H1 (cell line): ENCODE results near the gene LGI4. TPM values are rescaled to one million over a fixed set of nuclear protein-coding genes. Genes with fewer than 3 reads are reported as not detected.

ENCODE experiments used
- CTCF ChIA-PET: fragments of 300-600 bp; sonication (Branson Sonifier 250); formaldehyde crosslinking; loops from one replicate; lab custom pipeline; 2021; ENCODE audit not compliant: partially characterized antibody; lab: Charles Lee
- POLR2A ChIA-PET: fragments of 300-600 bp; sonication (Branson Sonifier 250); formaldehyde crosslinking; loops from one replicate; lab custom pipeline; 2021; ENCODE audit warnings: inconsistent platforms; ENCODE audit not compliant: partially characterized antibody; lab: Charles Lee
- DNase-seq, 2 experiments: peaks; one replicate each; pipeline versions ENCODE4 v3.0.0 to v3.0.0-alpha.2; 2010 to 2022; ENCODE audit warnings: low spot score in 2 of 2, low read depth in 1 of 2, mixed read lengths in 1 of 2
- FAIRE-seq: peaks from 2 replicates; lab custom pipeline; 2011; peaks lifted over from hg19 to GRCh38; lab: Jason Lieb, UNC
- H2AFZ ChIP-seq: 2 replicates; pipeline ENCODE4 v1.8.1; 2012; ENCODE audit warnings: low read length, inconsistent platforms
- H2AK5ac ChIP-seq: 2 replicates; pipeline ENCODE4 v1.6.1; 2013; ENCODE audit warnings: low read depth, low read length
- H2BK120ac ChIP-seq: replicated peaks from 2 replicates; pipeline ENCODE3; 2013; ENCODE audit warnings: low read depth, low read length, inconsistent platforms
- H2BK12ac ChIP-seq: 2 replicates; pipeline ENCODE4 v1.6.1; 2013; ENCODE audit warnings: low read depth, low read length
- H2BK15ac ChIP-seq: 2 replicates; pipeline ENCODE4 v1.6.1; 2013; ENCODE audit warnings: low read length
- H2BK20ac ChIP-seq: 2 replicates; pipeline ENCODE4 v1.6.1; 2013; ENCODE audit warnings: low read length
- H2BK5ac ChIP-seq: 2 replicates; pipeline ENCODE4 v1.6.1; 2013; ENCODE audit warnings: low read depth, low read length
- H3K14ac ChIP-seq: 2 replicates; pipeline ENCODE4 v1.6.1; 2013; ENCODE audit warnings: inconsistent platforms; ENCODE audit not compliant: insufficient read length
- H3K18ac ChIP-seq: 2 replicates; pipeline ENCODE4 v1.6.1; 2013; ENCODE audit warnings: low read length; ENCODE audit errors: extremely low read depth
- H3K23ac ChIP-seq: 2 replicates; pipeline ENCODE4 v1.6.1; 2013; ENCODE audit warnings: inconsistent platforms; ENCODE audit not compliant: insufficient read length
- H3K23me2 ChIP-seq: 2 replicates; pipeline ENCODE4 v1.6.1; 2013; ENCODE audit warnings: low read depth, low read length
- H3K27ac ChIP-seq: 2 replicates; pipeline ENCODE4 v1.6.1; 2011; ENCODE audit warnings: low read depth, low read length, inconsistent platforms
- H3K27me3 ChIP-seq, 4 experiments: replicated peaks in 1 of 4; 1 replicate in 1 of 4; 2 replicates in 3 of 4; pipeline versions ENCODE4 v1.6.1 to v1.8.1; 2011 to 2013; ENCODE audit warnings: low read length in 3 of 4, mild to moderate bottlenecking in 3 of 4, inconsistent platforms in 2 of 4, mixed read lengths in 2 of 4, moderate library complexity in 1 of 4; ENCODE audit not compliant: control insufficient read depth in 3 of 4, insufficient read depth in 3 of 4; ENCODE audit errors: extremely low read depth in 1 of 4
- H3K36me3 ChIP-seq, 4 experiments: 2 replicates each; pipeline versions ENCODE4 v1.6.1 to v1.8.1; 2011 to 2013; ENCODE audit warnings: mild to moderate bottlenecking in 4 of 4, low read length in 3 of 4, moderate library complexity in 2 of 4, control low read depth in 1 of 4, inconsistent platforms in 1 of 4; ENCODE audit not compliant: insufficient read depth in 4 of 4, control insufficient read depth in 2 of 4
- H3K4ac ChIP-seq: replicated peaks from 2 replicates; pipeline ENCODE3; 2013; ENCODE audit warnings: low read length, low read depth, mixed read lengths, inconsistent platforms; ENCODE audit not compliant: insufficient read length
- H3K4me1 ChIP-seq, 4 experiments: replicated peaks in 1 of 4; 1 replicate in 1 of 4; 2 replicates in 3 of 4; pipeline versions ENCODE4 v1.6.1 to v1.8.1; 2011 to 2013; ENCODE audit warnings: low read length in 3 of 4, inconsistent platforms in 2 of 4, mixed read lengths in 1 of 4; ENCODE audit not compliant: insufficient read depth in 4 of 4, control insufficient read depth in 3 of 4
- H3K4me2 ChIP-seq, 2 experiments: 2 replicates each; pipeline versions ENCODE4 v1.6.1 to v1.8.1; 2011 to 2013; ENCODE audit warnings: low read depth in 2 of 2, low read length in 2 of 2, control low read depth in 1 of 2, inconsistent platforms in 1 of 2, mild to moderate bottlenecking in 1 of 2; ENCODE audit not compliant: insufficient read depth in 1 of 2
- H3K4me3 ChIP-seq, 4 experiments: fragments of 200-600, 300-600 bp in 1 of 4; sonication (generic), shearing (Covaris generic), sonication (Bioruptor Twin) in 1 of 4; 2 replicates each; pipeline versions ENCODE4 v1.5.1 to v1.8.1; 2011 to 2016; ENCODE audit warnings: low read length in 4 of 4, low read depth in 3 of 4, control low read depth in 2 of 4, inconsistent platforms in 2 of 4, mild to moderate bottlenecking in 2 of 4, mixed read lengths in 1 of 4, moderate library complexity in 1 of 4; ENCODE audit not compliant: insufficient read depth in 2 of 4; ENCODE audit errors: extremely low read depth in 1 of 4
- H3K56ac ChIP-seq: replicated peaks from 2 replicates; pipeline ENCODE3; 2013; ENCODE audit warnings: low read depth, mild to moderate bottlenecking, mixed read lengths, low read length, inconsistent platforms; ENCODE audit not compliant: insufficient read length
- H3K79me1 ChIP-seq: 2 replicates; pipeline ENCODE4 v1.6.1; 2013; ENCODE audit warnings: low read depth, low read length, control low read depth
- H3K79me2 ChIP-seq, 2 experiments: 2 replicates each; pipeline versions ENCODE4 v1.6.1 to v1.8.1; 2012 to 2013; ENCODE audit warnings: low read length in 2 of 2, mild to moderate bottlenecking in 2 of 2, inconsistent platforms in 1 of 2; ENCODE audit not compliant: insufficient read depth in 2 of 2, control insufficient read depth in 1 of 2
- H3K9ac ChIP-seq, 4 experiments: replicated peaks in 1 of 4; 1 replicate in 1 of 4; 2 replicates in 3 of 4; pipeline versions ENCODE4 v1.6.1 to v1.8.1; 2011 to 2013; ENCODE audit warnings: low read depth in 3 of 4, low read length in 3 of 4, control low read depth in 2 of 4, mild to moderate bottlenecking in 2 of 4, moderate library complexity in 2 of 4, inconsistent platforms in 1 of 4; ENCODE audit errors: extremely low read depth in 1 of 4
- H3K9me3 ChIP-seq, 2 experiments: 2 replicates each; pipeline versions ENCODE4 v1.6.1 to v1.8.1; 2012 to 2013; ENCODE audit warnings: mild to moderate bottlenecking in 2 of 2, moderate library complexity in 2 of 2, control low read depth in 1 of 2, inconsistent platforms in 1 of 2, low read depth in 1 of 2, low read length in 1 of 2, mixed read lengths in 1 of 2; ENCODE audit not compliant: insufficient read depth in 2 of 2
- H4K20me1 ChIP-seq, 2 experiments: replicated peaks in 1 of 2; 2 replicates each; pipeline versions ENCODE3 to v1.8.1; 2011 to 2013; ENCODE audit warnings: inconsistent platforms in 2 of 2, low read length in 2 of 2, mild to moderate bottlenecking in 1 of 2; ENCODE audit not compliant: insufficient read depth in 2 of 2, control insufficient read depth in 1 of 2
- H4K5ac ChIP-seq: 2 replicates; pipeline ENCODE4 v1.6.1; 2013; ENCODE audit warnings: low read length, low read depth, mixed read lengths, inconsistent platforms; ENCODE audit not compliant: insufficient read length
- H4K8ac ChIP-seq: 2 replicates; pipeline ENCODE4 v1.8.0; 2013; ENCODE audit warnings: mild to moderate bottlenecking, moderate library complexity, low read length, inconsistent platforms; ENCODE audit not compliant: insufficient read depth; ENCODE audit errors: extremely low read depth
- H4K91ac ChIP-seq: replicated peaks from 2 replicates; pipeline ENCODE3; 2013; ENCODE audit warnings: low read length, mixed read lengths, inconsistent platforms; ENCODE audit not compliant: insufficient read length
- BACH1 ChIP-seq: IDR thresholded peaks from 2 replicates; pipeline ENCODE4 v1.6.1; 2012; ENCODE audit warnings: low read length, improper control_type of control experiment
- BCL11A ChIP-seq, 2 experiments: IDR thresholded peaks; one replicate each; pipeline ENCODE4 v1.6.1; 2011; ENCODE audit warnings: low read depth in 2 of 2, low read length in 2 of 2, mild to moderate bottlenecking in 2 of 2
- CTBP2 ChIP-seq: IDR thresholded peaks from 2 replicates; pipeline ENCODE4 v1.7.0; 2011; ENCODE audit warnings: borderline replicate concordance, mild to moderate bottlenecking, moderate library complexity, mixed read lengths, low read length; ENCODE audit not compliant: insufficient read depth, insufficient read length
- E2F6 ChIP-seq: IDR thresholded peaks from 2 replicates; pipeline ENCODE4 v1.6.1; 2012; ENCODE audit warnings: inconsistent platforms
- EGR1 ChIP-seq: IDR thresholded peaks from 2 replicates; pipeline ENCODE4 v1.6.1; 2011; ENCODE audit warnings: low read depth, low read length, borderline replicate concordance
- GABPA ChIP-seq: IDR thresholded peaks from 2 replicates; pipeline ENCODE4 v1.6.1; 2011; ENCODE audit warnings: mild to moderate bottlenecking, low read length, moderate library complexity, borderline replicate concordance; ENCODE audit not compliant: insufficient read depth
- GTF2F1 ChIP-seq: IDR thresholded peaks from 2 replicates; pipeline ENCODE4 v1.6.1; 2012; ENCODE audit warnings: low read depth, low read length, improper control_type of control experiment, borderline replicate concordance
- HDAC2 ChIP-seq, 2 experiments: fragments of 300-600 bp in 1 of 2; sonication (generic) in 1 of 2; IDR thresholded peaks; 2 replicates each; pipeline ENCODE4 v1.6.1; 2011 to 2012; ENCODE audit warnings: low read depth in 2 of 2, low read length in 2 of 2, mild to moderate bottlenecking in 2 of 2, moderate library complexity in 2 of 2, borderline replicate concordance in 1 of 2, inconsistent platforms in 1 of 2
- POLR2A ChIP-seq, 2 experiments: IDR thresholded peaks; 1 replicate in 1 of 2; 2 replicates in 1 of 2; pipeline ENCODE4 v1.6.1; 2011; ENCODE audit warnings: low read depth in 2 of 2, low read length in 2 of 2, mild to moderate bottlenecking in 2 of 2; ENCODE audit errors: control extremely low read depth in 1 of 2
- RFX5 ChIP-seq: IDR thresholded peaks from 2 replicates; pipeline ENCODE4 v1.6.1; 2011; ENCODE audit warnings: low read depth, low read length, improper control_type of control experiment, borderline replicate concordance
- TCF12 ChIP-seq: IDR thresholded peaks from 2 replicates; pipeline ENCODE4 v1.6.1; 2011; ENCODE audit warnings: low read depth, mild to moderate bottlenecking, low read length
- ZNF274 ChIP-seq: IDR thresholded peaks from 2 replicates; pipeline ENCODE4 v1.7.0; 2012; ENCODE audit warnings: low read length, borderline replicate concordance; ENCODE audit errors: extremely low read depth
- WGBS, 2 experiments: shearing (Covaris generic) in 1 of 2; methylation state at CpG; one replicate each; pipeline versions ENCODE4 v1.1.6 to v1.1.7; 2013 to 2015; ENCODE audit warnings: low lambda C conversion rate in 2 of 2, mixed read lengths in 2 of 2, inconsistent platforms in 1 of 2, low coverage in 1 of 2, missing lambda C conversion rate in 1 of 2; ENCODE audit not compliant: insufficient replicate concordance in 2 of 2, insufficient coverage in 1 of 2, insufficient read length in 1 of 2; ENCODE audit errors: extremely low coverage in 1 of 2, missing lambda C conversion rate in 1 of 2; 5-methylcytosine and 5-hydroxymethylcytosine counted together
- polyA plus RNA-seq, 7 experiments: library from polyadenylated mRNA; depleted of rRNA in 3 of 7; stranded (reverse) in 5 of 7; unstranded in 2 of 7; fragments of >200 nt in 5 of 7; fragments of 200-250 nt in 2 of 7; gene quantifications; 1 replicate in 5 of 7; 2 replicates in 1 of 7; 4 replicates in 1 of 7; pipeline versions ENCODE4 v1.2.1 to v1.2.3, GENCODE V29; 2011 to 2013; ENCODE audit warnings: missing spikeins in 2 of 7, mixed read lengths in 2 of 7
- total RNA-seq: library from RNA; stranded (reverse); fragmentation: NEBNext Ultra II Directional; extraction: Animal tissue kit (Norgen Biotek cat#: 25700); gene quantifications from 2 replicates; pipeline ENCODE4 v1.2.1, GENCODE V29; 2021

The LGI4 gene
- total and polyA plus RNA-seq, 2 of the 8 experiments (the other 6 are each of a cell fraction or from before 2014, with no cell fraction given) = 2.0 to 8.2 TPM

- FAIRE-seq = no peak
- peaks cover 5 to 52% (median 31%) of the 10 kb centered on the region in 4 experiments; a peak in 7 of 8 replicates for H3K36me3 ChIP-seq
- TF ChIP-seq E2F6 = no peak
- TF ChIP-seq CTBP2 = no peak
- TF ChIP-seq HDAC2 (IDR thresholded peaks at IDR 0.05; ENCODE audit: borderline replicate concordance in 1 of 2, low read depth in 2 of 2, low read length in 2 of 2) = no peak
- TF ChIP-seq BCL11A (IDR thresholded peaks at IDR 0.05; ENCODE audit: low read depth in 2 of 2, low read length in 2 of 2) = no peak
- no peak for TF ChIP-seq BACH1
- no peak for TF ChIP-seq EGR1
- no peak for TF ChIP-seq POLR2A (IDR thresholded peaks at IDR 0.05; ENCODE audit: control extremely low read depth in 1 of 2, low read depth in 2 of 2, low read length in 2 of 2)
- TF ChIP-seq RFX5 = no peak
- no peak for TF ChIP-seq GABPA
- TF ChIP-seq TCF12 = no peak
- TF ChIP-seq ZNF274 = no peak
- TF ChIP-seq GTF2F1 = no peak
Observed at GRCh38 chr19:35159606-35160005, 24.7 kb upstream of the LGI4 start.

More at GRCh38 chr19:35159606-35160005, 24.7 kb upstream of the LGI4 start:
- no peak overlapping the region for H2BK20ac ChIP-seq
- no peak overlapping the region for H3K27ac ChIP-seq
- peaks cover 0 to 7% (median 7%) of the 10 kb centered on the region in 4 experiments; a peak in 5 of 7 replicates for H3K4me1 ChIP-seq
- peaks cover 0 to 11% of the 10 kb centered on the region in 2 experiments; a peak in 1 of 4 replicates for H3K79me2 ChIP-seq
- H3K56ac ChIP-seq = no peak overlapping the region
- no peak overlapping the region for H3K18ac ChIP-seq
- no peak overlapping the region for H3K23ac ChIP-seq
- no peak overlapping the region for H4K5ac ChIP-seq
- ChIA-PET CTCF (interaction anchor here (0.9 to 2.4 kb wide), 4 partner anchors 11 to 25 kb away, joined by 3 to 7 read pairs (median 4); partner anchors contain the start of gene LGI4), POLR2A (interaction anchor here (0.7 to 2.3 kb wide), 5 partner anchors 9 to 19 kb away, joined by 3 to 8 read pairs (median 3); no protein-coding TSS in a partner anchor)
- H2BK120ac ChIP-seq = no peak overlapping the region
- H3K9me3 ChIP-seq = no peaks in the 10 kb centered on the region
- H4K8ac ChIP-seq = no peak overlapping the region
- no peak overlapping the region for H4K91ac ChIP-seq
- no peak overlapping the region for H3K9ac ChIP-seq
- WGBS, 2 experiments = 88% methylated on average over 8 of the region's 8 CpGs; no CpG with 5 or more reads in 1 of the 2 experiments
- H2AK5ac ChIP-seq = no peak overlapping the region
- H2BK5ac ChIP-seq = no peak overlapping the region
- H3K23me2 ChIP-seq = peaks cover 3% of the 10 kb centered on the region; the same call in 1 of the 2 replicates
- no peak overlapping the region for H3K4ac ChIP-seq
- H3K79me1 ChIP-seq = peaks cover 6% of the 10 kb centered on the region
- no peak overlapping the region for H2BK15ac ChIP-seq
- H3K27me3 ChIP-seq = no peaks in the 10 kb centered on the region
- no peak overlapping the region for H3K14ac ChIP-seq
- no peak overlapping the region for H2BK12ac ChIP-seq
- no peak overlapping the region for H3K4me2 ChIP-seq
- no peak for DNase-seq
- no peak overlapping the region for H3K4me3 ChIP-seq
- peaks cover 1 to 7% of the 10 kb centered on the region in 2 experiments for H4K20me1 ChIP-seq
- H2AFZ ChIP-seq = no peak overlapping the region
